Heart left ventricle (tissue), 16 donors: ENCODE measurements around the gene SEH1L. TPM values are rescaled to one million over a fixed set of nuclear protein-coding genes. Genes with fewer than 3 reads are reported as not detected.

ENCODE experiments used
- ATAC-seq, 4 donors: fragments of 200-7000 bp; cut with Tn5 transposase; one replicate each; pipeline ENCODE4 v1.9.1; 2020 to 2022; ENCODE audit warnings: moderate library complexity in 4 of 4, mild to moderate bottlenecking in 3 of 4, moderate number of reproducible peaks in 1 of 4
- DNase-seq, 5 donors: peaks; one replicate each; pipeline ENCODE4 v3.0.0-alpha.2; 2020
- H3K27ac ChIP-seq, 12 donors: fragments of 200-600 bp; sonication (generic) in 4 of 12; one replicate each; pipeline versions ENCODE4 v1.5.0 to v1.8.0; 2016 to 2022; ENCODE audit warnings: mild to moderate bottlenecking in 2 of 12
- H3K27me3 ChIP-seq, 9 donors: fragments of 200-600 bp; sonication (generic) in 2 of 9; one replicate each; pipeline versions ENCODE4 v1.5.1 to v1.8.0; 2016 to 2022; ENCODE audit warnings: mild to moderate bottlenecking in 3 of 9
- H3K36me3 ChIP-seq, 9 donors: fragments of 200-600 bp; sonication (generic) in 2 of 9; one replicate each; pipeline versions ENCODE4 v1.5.0 to v1.8.0; 2018 to 2022; ENCODE audit warnings: mild to moderate bottlenecking in 2 of 9
- H3K4me1 ChIP-seq, 12 donors: fragments of 200-600 bp; sonication (generic) in 4 of 12; one replicate each; pipeline versions ENCODE4 v1.5.0 to v1.8.0; 2016 to 2022; ENCODE audit warnings: mild to moderate bottlenecking in 3 of 12
- H3K4me3 ChIP-seq, 12 donors: fragments of 200-600 bp; sonication (generic) in 4 of 12; one replicate each; pipeline versions ENCODE4 v1.5.0 to v1.8.0; 2017 to 2022; ENCODE audit warnings: mild to moderate bottlenecking in 9 of 12, moderate library complexity in 4 of 12
- H3K9me3 ChIP-seq, 12 donors: fragments of 200-600 bp; sonication (generic) in 4 of 12; one replicate each; pipeline versions ENCODE4 v1.5.0 to v1.8.0; 2016 to 2022; ENCODE audit warnings: mild to moderate bottlenecking in 1 of 12
- POLR2A ChIP-seq, 2 donors: fragments of 450-650 bp; IDR thresholded peaks; one replicate each; pipeline ENCODE4 v1.6.1; 2017; ENCODE audit warnings: antibody characterized with exemption in 2 of 2, mild to moderate bottlenecking in 2 of 2, moderate library complexity in 2 of 2
- WGBS, 4 donors: extraction: QIAGEN DNeasy Blood & Tissue Kit in 2 of 4; methylation state at CpG; one replicate each; pipeline versions ENCODE4 v1.1.5 to v1.1.7; 2013 to 2018; 5-methylcytosine and 5-hydroxymethylcytosine counted together
- intact Hi-C, 10 donors: fragments of 100-400 bp; cut with DNase I; formaldehyde crosslinking; loops; one replicate each; pipeline versions ENCODE4 v1.11.1 to v1.14.2; 2022
- polyA plus RNA-seq, 2 donors: library from polyadenylated mRNA; stranded (reverse); fragments of 200-250 nt; gene quantifications; one replicate each; pipeline ENCODE4 v1.2.3, GENCODE V29; 2013
- total RNA-seq, 9 donors: library from RNA; depleted of rRNA in 2 of 9; stranded (reverse); fragments of >200 nt in 2 of 9; fragmentation: NEBNext Ultra II Directional in 3 of 9; extraction: Animal tissue kit (Norgen Biotek cat#: 25700) in 3 of 9; gene quantifications; one replicate each; pipeline versions ENCODE4 v1.1.0 to v1.2.4, GENCODE V29; 2016 to 2023
- TF ChIP-seq, protein P1 (sequence below), 12 donors: fragments of 200-600 bp; sonication (generic) in 4 of 12; IDR thresholded peaks; one replicate each; pipeline versions ENCODE4 v1.5.0 to v1.8.0; 2018 to 2022; ENCODE audit warnings: antibody characterized with exemption in 12 of 12, mild to moderate bottlenecking in 5 of 12
- donor health status: ischemic (EF 13 %, LVEDD 7.1; RV severe dilation, severe dysfunction).
- donor health status: healthy with polysubstance abuse.
- donor health status: DM: no; HTN: yes; CAD: no.
- donor health status: DM: no; HTN: no; CAD: no.
- donor health status: ischemic (EF 25% LVEDD 6.9; RV normal size, moderate dysfunction).
- donor health status: ischemic (EF 25% LVEDD 5.7; RV mildly dilated, moderate dysfunction).
- donor health status: healthy.
- donor health status: DM: yes; HTN: yes; CAD: no.
- donor health status: ischemic (EF 35%, LVEDD 5.7; RV mildly dilated, moderate dysfunction).
- donor health status: nonischemic (EF 11% LVEDD 7.7; RV severe dilation, severe dysfunction).
- donor health status: DM: yes; HTN: yes; CAD: no.
- donor health status: PGD.
- donor health status: ischemic (EF 29% LVEDD 5.4; RV normal size, mild dysfunction).
- donor health status: nonischemic (EF 23%, LVEDD 6.1; RV moderate dilation, normal function).

Gene SEH1L
- total and polyA plus RNA-seq, 11 donors = 8.6 to 39.9 (median 18.5) TPM

DNA sequence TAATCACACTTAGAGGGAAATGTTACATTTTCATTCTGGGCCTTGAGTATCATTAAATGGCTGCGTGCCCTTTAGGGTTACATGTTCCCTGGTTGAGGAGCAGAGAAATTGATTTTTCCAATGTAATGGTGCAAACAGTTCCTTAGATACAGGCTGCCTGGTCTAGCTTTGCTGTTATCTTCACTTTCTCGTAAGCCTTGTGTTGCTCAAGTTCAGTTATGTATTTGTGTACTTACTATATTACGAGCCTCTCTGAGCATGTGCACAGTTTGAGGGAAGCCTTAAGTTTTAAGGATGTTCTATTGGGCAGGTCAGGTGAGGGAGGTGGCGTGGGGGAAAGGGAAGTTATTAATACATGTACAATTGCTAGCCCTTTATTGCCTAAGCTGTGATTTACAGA lies 67.0 kb downstream of the SEH1L start:
- Histone ChIP-seq H3K4me1 (peaks cover 0 to 21% (median 0%) of the 10 kb centered on the region in 12 donors), H3K4me3 (no peak overlapping the region), H3K9me3 (no peaks in the 10 kb centered on the region), H3K27me3 (no peaks in the 10 kb centered on the region), H3K36me3 (peaks cover 0 to 100% (median 92%) of the 10 kb centered on the region in 9 donors), H3K27ac (peak overlapping the region in 4 of 12 donors; percentile 9 to 55 (median 38))
- 72 to 86% (median 83%) methylated on average over 4 of the region's 4 CpGs for WGBS, 4 donors
- peak; percentile 23 to 76 (median 48) for ATAC-seq
- intact Hi-C loops = loop anchor here in 1 of 10 donors (5.0 kb wide), 1 partner anchor 77 kb away; no protein-coding TSS in a partner anchor
- DNase-seq = no peak
- TF ChIP-seq, protein P1, sequence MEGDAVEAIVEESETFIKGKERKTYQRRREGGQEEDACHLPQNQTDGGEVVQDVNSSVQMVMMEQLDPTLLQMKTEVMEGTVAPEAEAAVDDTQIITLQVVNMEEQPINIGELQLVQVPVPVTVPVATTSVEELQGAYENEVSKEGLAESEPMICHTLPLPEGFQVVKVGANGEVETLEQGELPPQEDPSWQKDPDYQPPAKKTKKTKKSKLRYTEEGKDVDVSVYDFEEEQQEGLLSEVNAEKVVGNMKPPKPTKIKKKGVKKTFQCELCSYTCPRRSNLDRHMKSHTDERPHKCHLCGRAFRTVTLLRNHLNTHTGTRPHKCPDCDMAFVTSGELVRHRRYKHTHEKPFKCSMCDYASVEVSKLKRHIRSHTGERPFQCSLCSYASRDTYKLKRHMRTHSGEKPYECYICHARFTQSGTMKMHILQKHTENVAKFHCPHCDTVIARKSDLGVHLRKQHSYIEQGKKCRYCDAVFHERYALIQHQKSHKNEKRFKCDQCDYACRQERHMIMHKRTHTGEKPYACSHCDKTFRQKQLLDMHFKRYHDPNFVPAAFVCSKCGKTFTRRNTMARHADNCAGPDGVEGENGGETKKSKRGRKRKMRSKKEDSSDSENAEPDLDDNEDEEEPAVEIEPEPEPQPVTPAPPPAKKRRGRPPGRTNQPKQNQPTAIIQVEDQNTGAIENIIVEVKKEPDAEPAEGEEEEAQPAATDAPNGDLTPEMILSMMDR (IDR thresholded peaks at IDR 0.05) = no peak
- TF ChIP-seq POLR2A (IDR thresholded peaks at IDR 0.05) = no peak

DNA sequence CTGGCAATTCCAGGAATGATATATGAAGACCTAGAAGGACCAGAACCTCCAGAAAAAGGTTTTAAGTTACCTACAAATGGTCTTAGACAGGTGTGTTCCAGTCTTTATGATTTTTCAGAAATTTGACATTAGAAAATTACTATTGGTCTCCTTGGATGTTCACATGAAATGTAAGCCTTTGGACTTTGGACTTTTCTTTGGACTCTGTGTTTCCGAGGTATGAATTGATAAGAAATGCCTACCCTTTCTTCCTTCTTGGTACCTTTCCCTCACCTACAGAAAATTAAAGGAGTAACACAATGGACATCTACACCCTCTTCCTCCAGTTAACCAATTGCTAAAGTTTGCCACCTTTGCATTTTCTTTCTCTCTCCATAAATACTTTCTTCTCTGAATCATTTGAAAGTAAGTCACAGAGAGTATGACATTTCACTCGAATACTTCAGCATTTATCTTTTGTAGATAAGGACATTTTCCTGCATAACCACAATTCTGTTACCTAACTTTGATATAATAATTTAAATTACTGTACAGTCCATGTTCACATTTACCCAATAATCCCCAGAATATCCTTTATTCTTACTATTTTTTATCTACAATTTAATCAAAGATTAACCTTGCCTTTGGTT lies 69.5 kb downstream of the SEH1L start:
- no peaks in the 10 kb centered on the region for H3K27me3 ChIP-seq
- intact Hi-C loops = no loop called here
- ATAC-seq (no peak), DNase-seq (no peak)
- 59 to 63% (median 61%) methylated on average over 2 of the region's 2 CpGs for WGBS, 4 donors
- peaks cover 0 to 21% (median 0%) of the 10 kb centered on the region in 12 donors for H3K4me1 ChIP-seq
- no peak overlapping the region for H3K4me3 ChIP-seq
- no peak overlapping the region for H3K27ac ChIP-seq
- H3K36me3 ChIP-seq = peaks cover 0 to 99% (median 86%) of the 10 kb centered on the region in 9 donors
- peaks cover 0 to 3% (median 0%) of the 10 kb centered on the region in 12 donors for H3K9me3 ChIP-seq
- TF ChIP-seq POLR2A (IDR thresholded peaks at IDR 0.05) = no peak
- TF ChIP-seq, protein P1 (IDR thresholded peaks at IDR 0.05) = no peak

DNA sequence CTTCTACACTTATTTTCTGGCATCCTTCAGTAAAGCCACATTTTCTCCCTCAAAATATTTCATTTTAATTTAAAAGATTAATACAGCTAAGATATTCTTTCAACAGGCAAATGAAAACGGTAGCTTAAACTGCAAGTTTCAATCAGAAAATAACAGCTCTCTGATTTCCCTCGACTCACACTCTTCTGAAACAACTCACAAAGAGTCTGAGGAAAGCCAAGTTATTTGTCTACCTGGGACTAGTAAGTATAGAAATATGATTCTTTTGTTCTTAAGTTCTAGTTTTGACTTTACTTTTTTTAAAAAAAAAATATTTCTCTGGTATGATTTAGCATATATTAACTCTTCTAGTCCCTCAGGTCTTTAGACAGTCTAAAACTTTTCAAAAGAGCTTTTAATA lies 70.6 kb downstream of the SEH1L start:
- intact Hi-C loops = no loop called here
- peaks cover 0 to 13% (median 0%) of the 10 kb centered on the region in 12 donors for H3K9me3 ChIP-seq
- TF ChIP-seq, protein P1 (IDR thresholded peaks at IDR 0.05) = no peak
- no peak for TF ChIP-seq POLR2A (IDR thresholded peaks at IDR 0.05)
- peaks cover 0 to 21% (median 0%) of the 10 kb centered on the region in 12 donors for H3K4me1 ChIP-seq
- no peak overlapping the region for H3K27ac ChIP-seq
- ATAC-seq (no peak), DNase-seq (no peak)
- 90 to 96% (median 93%) methylated on average over 2 of the region's 2 CpGs for WGBS, 4 donors
- H3K4me3 ChIP-seq = no peak overlapping the region
- H3K36me3 ChIP-seq = peaks cover 0 to 96% (median 77%) of the 10 kb centered on the region in 9 donors
- no peaks in the 10 kb centered on the region for H3K27me3 ChIP-seq

DNA sequence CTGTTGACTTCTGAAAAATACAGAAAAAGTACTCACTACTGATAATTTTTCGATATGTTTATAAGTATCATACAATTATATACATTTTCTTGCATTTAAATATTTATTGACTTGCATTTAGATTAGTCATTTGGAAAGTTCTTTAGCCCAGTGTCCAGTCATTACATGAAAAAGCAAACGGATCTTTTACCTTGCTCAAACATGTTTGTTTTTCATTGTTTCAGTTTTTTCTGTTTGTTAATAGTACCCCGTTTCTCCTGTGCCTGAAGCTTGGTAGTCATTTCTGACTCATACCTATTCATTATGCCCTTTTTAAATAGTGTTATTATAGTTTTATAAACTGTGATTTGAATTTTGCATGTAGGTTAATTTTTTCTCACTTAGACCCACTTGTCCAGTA lies 71.5 kb downstream of the SEH1L start:
- peaks cover 0 to 95% (median 76%) of the 10 kb centered on the region in 9 donors for H3K36me3 ChIP-seq
- no peak for DNase-seq

More for the DNA sequence above, 71.5 kb downstream of the SEH1L start:
- Histone ChIP-seq H3K27ac (no peak overlapping the region), H3K4me3 (no peak overlapping the region), H3K4me1 (peaks cover 0 to 20% (median 0%) of the 10 kb centered on the region in 12 donors), H3K27me3 (no peaks in the 10 kb centered on the region), H3K9me3 (peaks cover 0 to 13% (median 0%) of the 10 kb centered on the region in 12 donors)
- WGBS, 4 donors = 88 to 94% (median 92%) methylated on average over 3 of the region's 3 CpGs
- TF ChIP-seq, protein P1 (IDR thresholded peaks at IDR 0.05) = no peak
- TF ChIP-seq POLR2A (IDR thresholded peaks at IDR 0.05) = no peak
- no peak for ATAC-seq
- intact Hi-C loops = no loop called here
